Measurements from ENCODE around the gene PSAPL1.

Gene PSAPL1

GRCh38 chr4:7467471-7467870, 32.7 kb upstream of the PSAPL1 start:
- H3K4me1 ChIP-seq (ENCODE audit: insufficient read depth, low read length), result peaks cover 9% of the 10 kb centered on the region
- no peak overlapping the region for H3K4me3 ChIP-seq (ENCODE audit: low read length)
- no peaks in the 10 kb centered on the region for H3K36me3 ChIP-seq (ENCODE audit: insufficient read depth, low read length)
- no peak overlapping the region for H2AFZ ChIP-seq (ENCODE audit: low read depth, low read length)
- H3K27me3 ChIP-seq (ENCODE audit: insufficient read depth, low read length), result peaks cover 2% of the 10 kb centered on the region
- H3K9me3 ChIP-seq (ENCODE audit: low read length), result no peaks in the 10 kb centered on the region

- Histone ChIP-seq H3K4me3 (ENCODE audit: low read length) (no peak overlapping the region), H3K36me3 (ENCODE audit: insufficient read depth, low read length) (no peaks in the 10 kb centered on the region), H3K4me1 (ENCODE audit: insufficient read depth, low read length) (peaks cover 4% of the 10 kb centered on the region), H3K9me3 (ENCODE audit: low read length) (no peaks in the 10 kb centered on the region), H2AFZ (ENCODE audit: low read depth, low read length) (no peak overlapping the region), H3K27me3 (ENCODE audit: insufficient read depth, low read length) (peaks cover 2% of the 10 kb centered on the region)
Observed at GRCh38 chr4:7466904-7467303, 32.2 kb upstream of the PSAPL1 start.

GRCh38 chr4:7466215-7466614, 31.5 kb upstream of the PSAPL1 start:
- H3K27me3 ChIP-seq (ENCODE audit: insufficient read depth, low read length), result peaks cover 2% of the 10 kb centered on the region
- no peaks in the 10 kb centered on the region for H3K36me3 ChIP-seq (ENCODE audit: insufficient read depth, low read length)
- H3K4me3 ChIP-seq (ENCODE audit: low read length), result no peak overlapping the region
- no peak overlapping the region for H2AFZ ChIP-seq (ENCODE audit: low read depth, low read length)
- peaks cover 4% of the 10 kb centered on the region for H3K4me1 ChIP-seq (ENCODE audit: insufficient read depth, low read length)
- H3K9me3 ChIP-seq (ENCODE audit: low read length), result no peaks in the 10 kb centered on the region

GRCh38 chr4:7465017-7465416, 30.3 kb upstream of the PSAPL1 start:
- peaks cover 4% of the 10 kb centered on the region for H3K4me1 ChIP-seq (ENCODE audit: insufficient read depth, low read length)
- no peaks in the 10 kb centered on the region for H3K9me3 ChIP-seq (ENCODE audit: low read length)
- no peak overlapping the region for H3K4me3 ChIP-seq (ENCODE audit: low read length)
- no peak overlapping the region for H2AFZ ChIP-seq (ENCODE audit: low read depth, low read length)
- peaks cover 2% of the 10 kb centered on the region for H3K27me3 ChIP-seq (ENCODE audit: insufficient read depth, low read length)
- no peaks in the 10 kb centered on the region for H3K36me3 ChIP-seq (ENCODE audit: insufficient read depth, low read length)

GRCh38 chr4:7464259-7464655, 29.5 kb upstream of the PSAPL1 start:
- H3K4me1 ChIP-seq (ENCODE audit: insufficient read depth, low read length), result peaks cover 4% of the 10 kb centered on the region
- H3K36me3 ChIP-seq (ENCODE audit: insufficient read depth, low read length), result no peaks in the 10 kb centered on the region
- H2AFZ ChIP-seq (ENCODE audit: low read depth, low read length), result no peak overlapping the region
- H3K9me3 ChIP-seq (ENCODE audit: low read length), result no peaks in the 10 kb centered on the region
- H3K27me3 ChIP-seq (ENCODE audit: insufficient read depth, low read length), result peaks cover 2% of the 10 kb centered on the region
- H3K4me3 ChIP-seq (ENCODE audit: low read length), result no peak overlapping the region

GRCh38 chr4:7463566-7464258, 29.0 kb upstream of the PSAPL1 start:
- Histone ChIP-seq H2AFZ (ENCODE audit: low read depth, low read length) (no peak overlapping the region), H3K4me3 (ENCODE audit: low read length) (no peak overlapping the region), H3K4me1 (ENCODE audit: insufficient read depth, low read length) (peaks cover 4% of the 10 kb centered on the region), H3K9me3 (ENCODE audit: low read length) (no peaks in the 10 kb centered on the region), H3K27me3 (ENCODE audit: insufficient read depth, low read length) (peaks cover 2% of the 10 kb centered on the region), H3K36me3 (ENCODE audit: insufficient read depth, low read length) (no peaks in the 10 kb centered on the region)

GRCh38 chr4:7462509-7462971, 27.8 kb upstream of the PSAPL1 start:
- H2AFZ ChIP-seq (ENCODE audit: low read depth, low read length), result no peak overlapping the region
- H3K4me1 ChIP-seq (ENCODE audit: insufficient read depth, low read length), result peaks cover 4% of the 10 kb centered on the region
- H3K36me3 ChIP-seq (ENCODE audit: insufficient read depth, low read length), result no peaks in the 10 kb centered on the region

GRCh38 chr4:7461230-7461629, 26.5 kb upstream of the PSAPL1 start:
- H3K9me3 ChIP-seq (ENCODE audit: low read length), result no peaks in the 10 kb centered on the region
- peaks cover 4% of the 10 kb centered on the region for H3K4me1 ChIP-seq (ENCODE audit: insufficient read depth, low read length)
- peaks cover 2% of the 10 kb centered on the region for H3K27me3 ChIP-seq (ENCODE audit: insufficient read depth, low read length)
- no peaks in the 10 kb centered on the region for H3K36me3 ChIP-seq (ENCODE audit: insufficient read depth, low read length)
- no peak overlapping the region for H2AFZ ChIP-seq (ENCODE audit: low read depth, low read length)
- no peak overlapping the region for H3K4me3 ChIP-seq (ENCODE audit: low read length)

More at GRCh38 chr4:7462509-7462971, 27.8 kb upstream of the PSAPL1 start:
- no peak overlapping the region for H3K4me3 ChIP-seq (ENCODE audit: low read length)
- no peaks in the 10 kb centered on the region for H3K9me3 ChIP-seq (ENCODE audit: low read length)
- peaks cover 2% of the 10 kb centered on the region for H3K27me3 ChIP-seq (ENCODE audit: insufficient read depth, low read length)

- Histone ChIP-seq H3K9me3 (ENCODE audit: low read length) (no peaks in the 10 kb centered on the region), H2AFZ (ENCODE audit: low read depth, low read length) (no peak overlapping the region)
Observed at GRCh38 chr4:7460566-7460965, 25.8 kb upstream of the PSAPL1 start.

GRCh38 chr4:7459471-7459870, 24.7 kb upstream of the PSAPL1 start:
- peaks cover 2% of the 10 kb centered on the region for H3K27me3 ChIP-seq (ENCODE audit: insufficient read depth, low read length)
- H3K4me1 ChIP-seq (ENCODE audit: insufficient read depth, low read length), result peaks cover 4% of the 10 kb centered on the region
- H3K9me3 ChIP-seq (ENCODE audit: low read length), result no peaks in the 10 kb centered on the region
- H3K36me3 ChIP-seq (ENCODE audit: insufficient read depth, low read length), result no peaks in the 10 kb centered on the region
- H3K4me3 ChIP-seq (ENCODE audit: low read length), result no peak overlapping the region
- no peak overlapping the region for H2AFZ ChIP-seq (ENCODE audit: low read depth, low read length)

More at GRCh38 chr4:7460566-7460965, 25.8 kb upstream of the PSAPL1 start:
- Histone ChIP-seq H3K4me1 (ENCODE audit: insufficient read depth, low read length) (peaks cover 4% of the 10 kb centered on the region), H3K27me3 (ENCODE audit: insufficient read depth, low read length) (peaks cover 2% of the 10 kb centered on the region), H3K36me3 (ENCODE audit: insufficient read depth, low read length) (no peaks in the 10 kb centered on the region), H3K4me3 (ENCODE audit: low read length) (no peak overlapping the region)

GRCh38 chr4:7458477-7458876, 23.7 kb upstream of the PSAPL1 start:
- no peaks in the 10 kb centered on the region for H3K9me3 ChIP-seq (ENCODE audit: low read length)

GRCh38 chr4:7458066-7458425, 23.3 kb upstream of the PSAPL1 start:
- no peaks in the 10 kb centered on the region for H3K9me3 ChIP-seq (ENCODE audit: low read length)

More at GRCh38 chr4:7458477-7458876, 23.7 kb upstream of the PSAPL1 start:
- peaks cover 4% of the 10 kb centered on the region for H3K4me1 ChIP-seq (ENCODE audit: insufficient read depth, low read length)
- no peak overlapping the region for H2AFZ ChIP-seq (ENCODE audit: low read depth, low read length)
- H3K27me3 ChIP-seq (ENCODE audit: insufficient read depth, low read length), result peaks cover 2% of the 10 kb centered on the region
- H3K36me3 ChIP-seq (ENCODE audit: insufficient read depth, low read length), result no peaks in the 10 kb centered on the region
- H3K4me3 ChIP-seq (ENCODE audit: low read length), result no peak overlapping the region

GRCh38 chr4:7457201-7458065, 22.7 kb upstream of the PSAPL1 start:
- H3K4me1 ChIP-seq (ENCODE audit: insufficient read depth, low read length), result no peaks in the 10 kb centered on the region
- no peaks in the 10 kb centered on the region for H3K27me3 ChIP-seq (ENCODE audit: insufficient read depth, low read length)

More at GRCh38 chr4:7458066-7458425, 23.3 kb upstream of the PSAPL1 start:
- peaks cover 4% of the 10 kb centered on the region for H3K4me1 ChIP-seq (ENCODE audit: insufficient read depth, low read length)
- no peak overlapping the region for H3K4me3 ChIP-seq (ENCODE audit: low read length)
- no peaks in the 10 kb centered on the region for H3K36me3 ChIP-seq (ENCODE audit: insufficient read depth, low read length)
- no peak overlapping the region for H2AFZ ChIP-seq (ENCODE audit: low read depth, low read length)
- peaks cover 2% of the 10 kb centered on the region for H3K27me3 ChIP-seq (ENCODE audit: insufficient read depth, low read length)

More at GRCh38 chr4:7457201-7458065, 22.7 kb upstream of the PSAPL1 start:
- no peak overlapping the region for H3K4me3 ChIP-seq (ENCODE audit: low read length)
- no peaks in the 10 kb centered on the region for H3K9me3 ChIP-seq (ENCODE audit: low read length)
- no peak overlapping the region for H2AFZ ChIP-seq (ENCODE audit: low read depth, low read length)
- H3K36me3 ChIP-seq (ENCODE audit: insufficient read depth, low read length), result no peaks in the 10 kb centered on the region

Measured in neuron (in vitro differentiated cells).